ENCODE measurements around the gene DUSP1. TPM values are rescaled to one million over a fixed set of nuclear protein-coding genes. Genes with fewer than 3 reads are reported as not detected.
A peak's percentile ranks its signal among the peaks of the same experiment; 100 is the strongest.

Gene DUSP1
- total RNA-seq, 4 donors from 2014 or later, result 455 to 718 (median 676) TPM

DNA sequence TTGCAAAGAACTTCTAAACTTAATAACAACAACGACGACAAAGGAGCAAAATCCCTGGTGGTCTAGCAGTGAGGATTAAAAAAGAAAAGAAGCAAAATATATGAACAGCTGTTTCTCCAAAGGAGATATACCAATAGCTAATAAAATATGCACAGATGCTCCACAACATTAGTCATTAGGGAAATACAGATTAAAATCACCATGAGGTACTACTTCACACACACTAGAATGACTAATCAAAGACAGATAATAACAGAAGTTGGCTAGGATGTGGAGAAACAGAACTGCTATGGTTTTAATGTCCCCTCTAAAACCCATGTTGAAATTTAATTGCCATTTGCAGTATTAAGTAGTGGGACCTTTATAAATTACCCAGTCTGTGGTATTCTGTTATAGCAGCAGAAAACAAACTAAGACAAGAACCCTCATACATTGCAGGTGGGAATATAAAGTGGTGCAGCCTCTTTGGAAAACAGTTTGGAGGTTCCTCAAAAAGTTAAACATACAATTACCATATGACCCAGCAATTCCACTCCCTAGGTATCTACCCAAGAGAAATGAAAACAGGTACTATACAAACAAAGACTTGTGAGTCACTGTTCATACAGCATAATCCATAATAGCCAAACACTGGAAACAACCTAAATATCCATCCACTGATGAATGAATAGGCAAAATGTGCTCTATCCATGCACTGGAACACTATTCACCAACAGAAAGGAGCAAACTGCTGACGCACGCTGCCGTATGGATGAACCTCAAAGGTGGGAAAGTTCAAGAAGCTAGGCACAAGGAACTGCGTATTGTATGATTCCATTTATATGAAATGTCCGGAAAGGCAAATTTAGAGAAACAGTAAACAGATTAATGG, 11.4 kb upstream of the DUSP1 start:
- Histone ChIP-seq H3K27ac (replicated peaks in 1 of 4) (no peak overlapping the region), H3K4me1 (peaks cover 7 to 13% (median 9%) of the 10 kb centered on the region in 4 donors), H3K27me3 (no peaks in the 10 kb centered on the region), H3K4me3 (no peak overlapping the region), H3K36me3 (no peaks in the 10 kb centered on the region), H3K9me3 (no peaks in the 10 kb centered on the region)
- TF ChIP-seq POLR2A (IDR thresholded peaks at IDR 0.05; ENCODE audit: low read depth), result no peak
- no peak for TF ChIP-seq CTCF (IDR thresholded peaks at IDR 0.05)
- TF ChIP-seq POLR2AphosphoS5 (IDR thresholded peaks at IDR 0.05), result no peak
- TF ChIP-seq EP300 (IDR thresholded peaks at IDR 0.05), result no peak
- DNase-seq (ENCODE audit: extremely low spot score), result no peak
- 96% methylated on average over 7 of the region's 7 CpGs for WGBS
- intact Hi-C loops (cut with DNase I), result no loop called here

GRCh38 chr5:172779691-172780341, 8.8 kb upstream of the DUSP1 start:
- H3K27ac ChIP-seq (replicated peaks in 1 of 4), result no peak overlapping the region
- DNase-seq (ENCODE audit: extremely low spot score), result no peak
- H3K4me1 ChIP-seq, result peaks cover 18 to 38% (median 33%) of the 10 kb centered on the region in 4 donors
- 93% methylated on average over 5 of the region's 5 CpGs for WGBS
- H3K36me3 ChIP-seq, result no peaks in the 10 kb centered on the region
- intact Hi-C loops (cut with DNase I), result no loop called here
- H3K4me3 ChIP-seq, result no peak overlapping the region
- TF ChIP-seq EP300 (IDR thresholded peaks at IDR 0.05) (no peak), CTCF (IDR thresholded peaks at IDR 0.05) (no peak), POLR2AphosphoS5 (IDR thresholded peaks at IDR 0.05) (no peak), POLR2A (IDR thresholded peaks at IDR 0.05; ENCODE audit: low read depth) (no peak)
- H3K9me3 ChIP-seq, result no peaks in the 10 kb centered on the region
- H3K27me3 ChIP-seq, result no peaks in the 10 kb centered on the region

GRCh38 chr5:172777881-172778814, 7.2 kb upstream of the DUSP1 start:
- 82% methylated on average over 13 of the region's 13 CpGs for WGBS
- H3K36me3 ChIP-seq, result no peaks in the 10 kb centered on the region
- no peak for DNase-seq (ENCODE audit: extremely low spot score)
- no peaks in the 10 kb centered on the region for H3K27me3 ChIP-seq
- no peak overlapping the region for H3K4me3 ChIP-seq
- peaks cover 27 to 55% (median 49%) of the 10 kb centered on the region in 4 donors for H3K4me1 ChIP-seq
- no peak for TF ChIP-seq POLR2AphosphoS5 (IDR thresholded peaks at IDR 0.05)
- no peak for TF ChIP-seq POLR2A (IDR thresholded peaks at IDR 0.05; ENCODE audit: low read depth)
- no peak for TF ChIP-seq CTCF (IDR thresholded peaks at IDR 0.05)
- TF ChIP-seq EP300 (IDR thresholded peaks at IDR 0.05), result no peak
- intact Hi-C loops (cut with DNase I), result no loop called here
- no peaks in the 10 kb centered on the region for H3K9me3 ChIP-seq
- H3K27ac ChIP-seq (replicated peaks in 1 of 4), result peak overlapping the region; percentile 99 to 100 (median 100)

DNA sequence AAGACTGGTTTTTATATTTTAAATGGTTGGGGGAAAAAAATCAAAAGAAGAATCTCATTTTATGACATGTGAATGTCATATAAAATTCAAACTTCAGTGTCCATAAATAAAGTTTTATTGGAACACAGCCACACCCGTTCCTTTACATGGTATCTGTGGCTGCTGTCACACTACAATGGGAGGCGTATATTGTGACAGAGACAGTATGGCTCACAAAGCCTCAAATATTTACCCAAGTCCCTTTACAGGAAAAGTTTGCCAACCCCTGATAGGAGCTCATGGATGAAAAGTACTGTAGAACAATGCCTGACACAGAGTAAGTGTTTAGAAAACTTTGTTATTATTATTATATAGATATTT, 5.2 kb upstream of the DUSP1 start:
- no peak for TF ChIP-seq CTCF (IDR thresholded peaks at IDR 0.05)
- TF ChIP-seq POLR2A (IDR thresholded peaks at IDR 0.05; ENCODE audit: low read depth), result no peak
- no peak for TF ChIP-seq EP300 (IDR thresholded peaks at IDR 0.05)

More for the DNA sequence above, 5.2 kb upstream of the DUSP1 start:
- no peak for DNase-seq (ENCODE audit: extremely low spot score)
- H3K36me3 ChIP-seq, result no peaks in the 10 kb centered on the region
- H3K4me1 ChIP-seq, result peaks cover 38 to 73% (median 68%) of the 10 kb centered on the region in 4 donors
- 83% methylated on average over 2 of the region's 2 CpGs for WGBS
- H3K27me3 ChIP-seq, result no peaks in the 10 kb centered on the region
- intact Hi-C loops (cut with DNase I), result no loop called here
- H3K9me3 ChIP-seq, result no peaks in the 10 kb centered on the region
- H3K27ac ChIP-seq (replicated peaks in 1 of 4), result peak overlapping the region; percentile 99 to 100 (median 100)
- no peak overlapping the region for H3K4me3 ChIP-seq

Data from esophagus muscularis mucosa (tissue), 4 donors.